Fibroblast of lung (primary cell): ENCODE measurements around the gene C3orf85. TPM values are rescaled to one million over a fixed set of nuclear protein-coding genes. Genes with fewer than 3 reads are reported as not detected.

ENCODE experiments used
- DNase-seq, 2 donors: peaks; one replicate each; pipeline versions ENCODE4 v3.0.0 to v3.0.0-alpha.2; 2010; ENCODE audit warnings: low read depth in 2 of 2
- H2AFZ ChIP-seq: 2 replicates; pipeline ENCODE4 v1.5.1; 2012; ENCODE audit warnings: low read length, control low read depth, inconsistent platforms
- H3K27ac ChIP-seq: 2 replicates; pipeline ENCODE4 v1.5.1; 2011; ENCODE audit warnings: low read length, control low read depth; ENCODE audit not compliant: insufficient read depth
- H3K27me3 ChIP-seq: 2 replicates; pipeline ENCODE4 v1.5.1; 2011; ENCODE audit warnings: mild to moderate bottlenecking, low read length; ENCODE audit not compliant: control insufficient read depth, insufficient read depth
- H3K36me3 ChIP-seq: 2 replicates; pipeline ENCODE4 v1.5.1; 2011; ENCODE audit warnings: low read length; ENCODE audit not compliant: control insufficient read depth, insufficient read depth
- H3K4me1 ChIP-seq: 2 replicates; pipeline ENCODE4 v1.5.1; 2011; ENCODE audit warnings: low read length; ENCODE audit not compliant: control insufficient read depth, insufficient read depth; ENCODE audit errors: extremely low read depth
- H3K4me2 ChIP-seq: 2 replicates; pipeline ENCODE4 v1.5.1; 2011; ENCODE audit warnings: low read length, control low read depth; ENCODE audit not compliant: insufficient read depth; ENCODE audit errors: extremely low read depth
- H3K4me3 ChIP-seq, 4 experiments: fragments of 200-600 bp in 1 of 4; sonication (generic) in 1 of 4; replicated peaks in 1 of 4; 2 replicates each; pipeline ENCODE4 v1.5.1; 2011 to 2016; ENCODE audit warnings: low read length in 4 of 4, low read depth in 3 of 4, mild to moderate bottlenecking in 3 of 4, control low read depth in 2 of 4, inconsistent platforms in 1 of 4, mixed read lengths in 1 of 4; ENCODE audit not compliant: insufficient read depth in 1 of 4; ENCODE audit errors: control extremely low read depth in 1 of 4
- H3K79me2 ChIP-seq: 2 replicates; pipeline ENCODE4 v1.5.1; 2012; ENCODE audit warnings: mild to moderate bottlenecking, low read length, inconsistent platforms; ENCODE audit not compliant: control insufficient read depth, insufficient read depth
- H3K9ac ChIP-seq: 2 replicates; pipeline ENCODE4 v1.5.1; 2011; ENCODE audit warnings: mild to moderate bottlenecking, low read length, control low read depth; ENCODE audit not compliant: insufficient read depth
- H3K9me3 ChIP-seq: 2 replicates; pipeline ENCODE4 v1.5.1; 2012; ENCODE audit warnings: low read depth, low read length; ENCODE audit not compliant: control insufficient read depth, insufficient read depth
- H4K20me1 ChIP-seq: 2 replicates; pipeline ENCODE4 v1.5.1; 2011; ENCODE audit warnings: low read length; ENCODE audit not compliant: control insufficient read depth, insufficient read depth; ENCODE audit errors: extremely low read depth
- EZH2 ChIP-seq: IDR thresholded peaks from 2 replicates; pipeline ENCODE4 v1.5.1; 2012; ENCODE audit warnings: low read length, control low read depth, mild to moderate bottlenecking; ENCODE audit errors: missing control alignments
- polyA plus RNA-seq, 2 donors: library from polyadenylated mRNA; depleted of rRNA in 1 of 2; stranded (reverse) in 1 of 2; unstranded in 1 of 2; fragments of >200 nt; gene quantifications; 2 replicates each; pipeline ENCODE4 v1.2.1, GENCODE V29; 2011 to 2012; ENCODE audit warnings: missing spikeins in 1 of 2
- total RNA-seq: library from RNA; depleted of rRNA; stranded (reverse); fragments of >200 nt; gene quantifications from 2 replicates; pipeline ENCODE4 v1.2.1, GENCODE V29; 2014
- TF ChIP-seq, protein P1 (sequence below), 2 donors: IDR thresholded peaks in 1 of 2; conservative IDR thresholded peaks in 1 of 2; 1 replicate in 1 of 2; 2 replicates in 1 of 2; pipeline ENCODE4 v1.5.1; 2011 to 2012; ENCODE audit warnings: low read length in 2 of 2, control low read depth in 1 of 2, inconsistent platforms in 1 of 2, low read depth in 1 of 2, mild to moderate bottlenecking in 1 of 2

The C3orf85 gene
- total and polyA plus RNA-seq, 2 donors (not counting 1 experiment from before 2014, with no cell fraction given), result not detected

DNA sequence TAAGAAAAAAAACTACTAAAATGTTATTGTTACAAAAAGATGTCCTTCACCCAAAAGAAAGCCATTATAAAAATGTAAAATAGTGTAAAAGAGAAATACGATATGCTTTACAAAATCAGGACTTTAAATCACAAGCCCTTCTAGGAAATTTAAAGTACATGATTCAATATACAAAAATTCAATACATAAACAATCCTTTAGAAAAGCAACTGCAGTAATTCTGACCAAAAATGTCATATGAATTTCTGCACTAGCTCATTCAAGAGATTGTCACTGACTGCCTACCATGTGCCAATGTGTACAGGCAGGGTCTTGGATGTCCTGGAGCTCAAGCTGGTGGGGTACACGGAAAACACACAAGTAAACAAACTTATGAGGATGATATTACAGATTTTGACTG, 21.1 kb upstream of the C3orf85 start:
- Histone ChIP-seq H2AFZ (no peak overlapping the region), H3K79me2 (no peaks in the 10 kb centered on the region), H4K20me1 (no peaks in the 10 kb centered on the region), H3K27me3 (no peaks in the 10 kb centered on the region), H3K4me3 (no peak overlapping the region), H3K36me3 (no peaks in the 10 kb centered on the region), H3K9me3 (no peaks in the 10 kb centered on the region), H3K27ac (no peak overlapping the region), H3K4me1 (no peaks in the 10 kb centered on the region), H3K9ac (no peak overlapping the region), H3K4me2 (no peak overlapping the region)
- TF ChIP-seq, protein P1, sequence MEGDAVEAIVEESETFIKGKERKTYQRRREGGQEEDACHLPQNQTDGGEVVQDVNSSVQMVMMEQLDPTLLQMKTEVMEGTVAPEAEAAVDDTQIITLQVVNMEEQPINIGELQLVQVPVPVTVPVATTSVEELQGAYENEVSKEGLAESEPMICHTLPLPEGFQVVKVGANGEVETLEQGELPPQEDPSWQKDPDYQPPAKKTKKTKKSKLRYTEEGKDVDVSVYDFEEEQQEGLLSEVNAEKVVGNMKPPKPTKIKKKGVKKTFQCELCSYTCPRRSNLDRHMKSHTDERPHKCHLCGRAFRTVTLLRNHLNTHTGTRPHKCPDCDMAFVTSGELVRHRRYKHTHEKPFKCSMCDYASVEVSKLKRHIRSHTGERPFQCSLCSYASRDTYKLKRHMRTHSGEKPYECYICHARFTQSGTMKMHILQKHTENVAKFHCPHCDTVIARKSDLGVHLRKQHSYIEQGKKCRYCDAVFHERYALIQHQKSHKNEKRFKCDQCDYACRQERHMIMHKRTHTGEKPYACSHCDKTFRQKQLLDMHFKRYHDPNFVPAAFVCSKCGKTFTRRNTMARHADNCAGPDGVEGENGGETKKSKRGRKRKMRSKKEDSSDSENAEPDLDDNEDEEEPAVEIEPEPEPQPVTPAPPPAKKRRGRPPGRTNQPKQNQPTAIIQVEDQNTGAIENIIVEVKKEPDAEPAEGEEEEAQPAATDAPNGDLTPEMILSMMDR (conservative IDR thresholded peaks at IDR 0.05 in 1 of 2, IDR thresholded peaks at IDR 0.05 in 1 of 2; ENCODE audit: low read depth in 1 of 2, low read length in 2 of 2), result no peak
- no peak for TF ChIP-seq EZH2
- DNase-seq, result peak; percentile 23 to 64

DNA sequence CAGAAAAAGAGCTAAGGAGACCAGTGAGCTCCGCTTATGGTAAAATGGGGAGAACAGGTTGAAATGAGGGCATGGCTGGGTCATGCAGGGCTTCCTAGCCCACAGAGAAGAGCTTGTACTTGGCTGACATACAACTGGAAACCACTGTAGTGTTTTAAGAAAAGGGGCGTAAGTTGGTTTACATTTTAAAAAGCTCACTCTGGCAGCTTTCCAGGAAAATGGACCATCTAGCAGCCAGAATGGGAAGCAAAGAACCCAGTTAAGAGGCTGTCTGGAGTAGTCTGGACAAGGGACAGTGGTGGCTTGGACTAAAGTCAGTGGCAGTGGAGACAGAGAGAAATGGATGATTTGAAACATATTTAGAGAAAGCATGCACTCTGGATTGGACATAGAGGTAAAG, 20.5 kb upstream of the C3orf85 start:
- TF ChIP-seq EZH2, result no peak
- TF ChIP-seq, protein P1 (conservative IDR thresholded peaks at IDR 0.05 in 1 of 2, IDR thresholded peaks at IDR 0.05 in 1 of 2; ENCODE audit: low read depth in 1 of 2, low read length in 2 of 2), result no peak
- Histone ChIP-seq H3K27ac (no peak overlapping the region), H3K79me2 (no peaks in the 10 kb centered on the region), H3K4me2 (peak overlapping the region; percentile 35), H3K4me3 (no peak overlapping the region), H2AFZ (no peak overlapping the region), H3K27me3 (no peaks in the 10 kb centered on the region), H4K20me1 (no peaks in the 10 kb centered on the region), H3K9me3 (no peaks in the 10 kb centered on the region), H3K4me1 (no peaks in the 10 kb centered on the region), H3K36me3 (no peaks in the 10 kb centered on the region), H3K9ac (no peak overlapping the region)
- peak; percentile 13 to 75 for DNase-seq

DNA sequence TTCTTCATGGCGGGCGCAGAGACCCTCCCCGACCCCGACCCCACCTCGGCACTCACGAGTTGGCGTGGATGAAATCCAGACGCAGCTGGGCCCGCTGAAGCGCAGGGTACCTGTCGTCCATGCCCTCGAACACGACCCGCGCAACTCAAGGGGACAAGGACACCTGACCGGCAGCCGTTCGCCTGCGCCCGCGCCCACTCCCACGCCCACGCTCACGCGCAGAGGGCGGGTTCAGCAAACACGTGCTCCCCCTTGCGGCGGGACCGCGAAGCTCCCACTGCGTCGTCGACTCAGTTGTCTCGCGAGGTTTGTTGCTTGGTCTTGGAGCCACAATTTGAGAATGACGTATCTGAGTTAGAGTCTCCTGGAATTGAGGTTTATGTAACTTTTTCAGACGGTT, 18.6 kb upstream of the C3orf85 start, which contains the start of gene MORC1:
MORC1 (minus strand) TSS at position 196 of the 400 bp plus-strand sequence; CDS start at position 121, 75 bp downstream.
- H3K27ac ChIP-seq, result no peak within 1 kb of the TSS
- H3K27me3 ChIP-seq, result no peaks in the 10 kb centered on the region
- no peak within 1 kb of the TSS for H2AFZ ChIP-seq
- TF ChIP-seq EZH2, result no peak
- no peak within 1 kb of the TSS for H3K9ac ChIP-seq
- H3K36me3 ChIP-seq, result no peaks in the 10 kb centered on the region
- H3K79me2 ChIP-seq, result no peaks in the 10 kb centered on the region
- no peak within 1 kb of the TSS for H3K4me3 ChIP-seq
- no peaks in the 10 kb centered on the region for H4K20me1 ChIP-seq
- H3K4me1 ChIP-seq, result no peaks in the 10 kb centered on the region
- DNase-seq, result no peak
- no peak within 1 kb of the TSS for H3K4me2 ChIP-seq
- H3K9me3 ChIP-seq, result no peaks in the 10 kb centered on the region
